GM18858 (cell line): ENCODE results near the gene SHISA2.
"Not testable (repeated sequence)": the region's sequence is repeated elsewhere in the genome, so short reads cannot be mapped to it uniquely, and the experiment has no call there.

Experiments used
- ATAC-seq: cut with Tn5 transposase; IDR thresholded peaks from one replicate; pipeline ENCODE4 v1.9.1; 2021; ENCODE audit not compliant: unreplicated experiment

Gene SHISA2

DNA sequence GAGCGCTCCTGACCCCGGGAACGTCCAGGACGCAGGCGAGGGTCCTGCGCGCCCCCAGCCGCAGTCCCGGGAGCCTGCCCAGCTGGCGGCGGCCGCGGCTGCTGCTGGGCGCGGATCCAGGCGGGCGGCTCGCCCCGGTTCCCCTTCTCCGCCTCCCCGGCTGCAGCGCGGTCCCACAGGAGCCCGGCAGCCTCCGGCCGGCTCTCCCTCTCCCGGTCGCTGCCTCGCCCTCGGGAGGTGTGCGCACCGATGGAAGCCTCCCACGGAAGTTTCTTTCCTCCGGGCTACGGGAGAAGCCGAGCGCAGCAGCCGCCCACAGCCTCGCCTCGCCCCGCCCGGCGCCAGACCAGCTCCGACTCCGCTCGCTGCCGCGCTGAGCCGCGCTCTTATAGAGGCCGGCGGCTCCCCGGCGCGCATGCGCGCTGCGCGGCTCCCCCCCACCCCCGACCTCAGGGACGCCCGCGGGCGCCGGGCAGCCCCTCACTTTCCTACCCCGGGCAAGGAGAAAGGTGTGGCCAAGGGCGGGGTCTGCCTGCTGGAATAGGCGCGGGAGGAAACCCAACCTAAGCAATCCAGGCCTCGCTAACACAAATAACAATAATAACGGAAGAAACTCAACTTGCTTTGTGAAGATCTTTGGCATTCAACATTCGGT is at the start of gene SHISA2:
TSS of gene SHISA2 (minus strand) at position 360 of the 655 bp plus-strand sequence. CDS start 1,041 bp downstream, outside the sequence.
- ATAC-seq = no peak

DNA sequence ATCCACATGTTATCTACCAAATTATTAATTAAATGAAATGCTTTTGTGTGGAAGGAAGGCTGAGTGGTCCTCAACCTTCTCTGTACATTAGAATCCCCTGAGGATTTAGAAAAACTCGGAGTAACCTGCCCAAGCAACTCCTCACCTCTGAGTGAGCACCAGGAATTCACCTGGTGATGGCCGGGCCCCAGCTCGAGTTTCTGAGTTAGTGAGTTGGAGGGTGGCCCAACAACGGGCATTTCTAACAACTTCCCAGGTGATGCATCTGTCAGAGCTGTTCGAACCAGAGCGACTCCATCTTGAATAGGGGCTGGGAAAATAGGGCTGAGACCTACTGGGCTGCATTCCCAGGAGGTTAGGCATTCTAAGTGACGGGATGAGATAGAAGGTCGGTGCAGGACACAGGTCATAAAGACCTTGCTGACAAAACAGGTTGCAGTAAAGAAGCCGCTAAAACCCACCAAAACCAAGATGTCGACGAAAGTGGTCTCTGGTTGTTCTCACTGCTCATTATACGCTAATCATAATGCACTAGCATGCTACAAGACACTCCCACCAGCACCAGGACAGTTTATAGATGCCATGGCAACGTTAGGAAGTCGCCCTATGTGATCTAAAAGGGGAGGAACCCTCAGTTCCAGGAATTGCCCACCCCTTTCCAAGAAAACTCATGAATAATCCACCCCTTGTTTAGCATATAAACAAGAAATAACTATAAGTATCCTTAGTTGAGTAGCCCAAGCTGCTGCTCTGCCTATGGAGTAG is 44.2 kb upstream of the SHISA2 start:
- ATAC-seq = no peak

DNA sequence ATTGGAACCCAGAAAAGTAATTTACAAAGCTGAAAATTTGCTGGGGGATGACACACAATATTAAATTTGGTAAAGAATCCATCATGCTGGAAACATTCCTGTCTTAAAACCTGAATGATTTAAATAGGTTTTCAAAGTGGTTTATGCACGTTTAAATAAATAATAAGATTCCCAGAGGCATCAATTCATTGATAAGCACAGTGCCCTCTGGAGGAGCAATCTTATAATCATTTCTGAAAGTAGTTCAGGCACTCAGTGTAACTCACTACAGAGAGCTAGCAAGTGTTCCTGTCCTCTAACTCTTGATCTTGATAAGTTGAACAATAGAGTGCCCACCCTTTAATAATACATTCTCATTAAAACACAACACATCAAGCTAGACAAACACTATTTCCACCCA is 43.5 kb upstream of the SHISA2 start:
- ATAC-seq = no peak

DNA sequence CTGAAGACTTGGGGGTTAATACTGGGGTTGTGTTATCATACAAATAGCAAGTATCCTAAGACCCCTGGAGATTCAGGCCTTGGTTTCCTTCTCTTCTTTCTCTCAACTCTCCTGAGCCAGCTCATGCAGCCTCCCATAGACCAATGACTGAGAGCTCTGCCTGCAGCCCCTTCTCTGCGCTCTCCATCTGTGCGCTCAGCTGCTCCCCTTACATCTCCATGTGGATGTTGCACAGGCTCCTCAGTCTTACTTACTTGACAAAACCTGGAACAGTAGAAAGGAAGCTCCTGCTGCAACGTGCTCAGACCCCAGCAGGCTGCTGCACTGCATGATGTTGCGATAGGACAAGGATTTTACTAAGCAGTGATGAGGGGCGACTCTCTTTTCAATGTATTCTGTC is 25.0 kb upstream of the SHISA2 start:
- not testable (repeated sequence) for ATAC-seq

DNA sequence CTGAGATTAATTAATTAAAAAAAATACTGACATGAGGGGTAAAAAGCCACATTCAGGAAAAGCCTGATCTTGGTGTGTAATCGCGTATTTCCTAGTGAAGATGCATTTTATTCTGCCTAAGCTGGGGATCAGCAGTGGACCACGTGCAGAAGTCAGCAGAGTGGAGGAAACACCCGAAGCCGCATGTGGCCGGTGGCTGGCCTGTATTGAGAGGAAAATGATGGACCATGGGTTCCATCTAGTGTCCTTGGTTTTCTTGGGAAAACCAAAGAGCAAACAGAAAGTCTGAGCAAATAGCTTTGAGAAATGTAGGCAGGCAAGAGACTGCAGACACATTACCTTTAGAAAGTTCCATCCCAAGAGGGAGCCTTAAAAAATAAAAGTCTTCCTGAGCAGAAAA is 23.7 kb upstream of the SHISA2 start:
- ATAC-seq = no peak

DNA sequence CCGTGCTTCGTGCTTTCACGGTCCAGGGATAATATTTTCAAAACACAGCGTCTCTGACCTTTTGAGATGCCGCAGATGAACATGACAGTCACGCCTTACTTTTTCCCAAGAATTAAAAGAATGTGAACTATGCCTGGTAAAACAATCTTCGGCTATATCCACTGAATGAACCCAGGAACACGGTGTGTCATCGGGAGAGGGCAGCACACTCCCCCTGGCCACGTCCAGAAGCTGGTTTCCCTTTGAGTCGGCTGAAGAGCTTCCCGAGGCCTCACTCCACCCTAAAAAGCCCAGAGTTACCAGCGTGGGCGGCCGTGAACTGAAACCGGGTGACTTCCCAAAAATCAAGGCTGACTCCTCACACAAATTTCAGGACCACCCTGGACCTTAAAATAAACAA is 22.9 kb upstream of the SHISA2 start:
- no peak for ATAC-seq

DNA sequence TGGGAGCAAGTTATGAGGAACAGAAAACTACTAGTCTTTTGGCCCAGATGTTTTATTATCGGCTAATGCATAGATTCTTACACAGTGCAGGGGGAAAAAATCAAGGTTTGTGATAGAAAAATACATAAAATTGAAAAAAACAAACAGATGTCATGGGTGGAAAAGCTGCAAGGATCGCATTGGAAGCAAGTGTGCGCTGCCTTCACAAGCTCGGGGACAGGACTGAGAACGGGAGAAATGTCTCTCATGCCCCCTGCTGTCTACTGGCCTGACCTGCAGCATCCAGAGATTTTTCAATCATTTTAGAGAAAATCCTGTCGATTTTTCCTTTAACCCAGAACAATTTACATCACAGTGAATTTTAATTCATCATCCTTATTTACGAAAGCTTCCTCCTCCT is 20.5 kb upstream of the SHISA2 start:
- not testable (repeated sequence) for ATAC-seq

DNA sequence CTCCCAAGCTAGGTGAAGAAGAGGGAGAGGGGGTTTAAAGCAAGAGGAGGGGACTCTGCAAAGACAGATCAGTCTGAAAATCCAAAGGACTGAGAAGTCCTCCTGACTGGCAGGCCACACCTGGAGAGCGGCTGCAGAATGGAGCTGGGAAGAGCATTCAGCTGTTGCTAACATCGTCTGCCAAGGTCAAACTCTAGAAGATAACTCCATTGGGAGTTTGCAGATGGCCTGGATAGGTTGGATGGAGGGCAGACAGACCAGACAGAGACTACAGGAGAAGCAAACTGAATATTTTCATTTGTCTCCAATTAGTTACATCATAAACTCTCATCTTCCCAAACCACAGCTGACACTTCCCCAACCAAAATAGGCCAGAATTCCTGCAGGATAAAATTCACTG is 19.9 kb upstream of the SHISA2 start:
- no peak for ATAC-seq

DNA sequence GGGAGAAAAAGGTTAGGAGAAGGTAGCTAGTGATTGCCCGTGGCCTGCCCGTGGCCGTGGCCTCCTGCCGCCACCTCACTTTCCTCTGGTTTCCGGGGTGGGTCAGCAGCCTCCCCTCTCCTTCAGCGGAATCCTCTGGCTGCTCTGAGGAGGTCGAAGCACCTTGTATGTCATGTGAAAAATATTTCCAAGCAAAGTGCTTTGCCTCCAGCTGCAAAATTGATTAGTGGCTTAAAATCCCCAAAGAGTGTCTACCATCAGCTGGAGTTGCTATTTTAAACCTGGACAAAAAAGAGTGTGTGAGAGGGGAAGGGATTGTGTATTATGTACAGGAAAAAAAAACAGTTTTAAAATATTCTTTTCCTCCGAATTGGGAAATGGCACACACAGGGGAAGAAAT is 17.8 kb upstream of the SHISA2 start:
- ATAC-seq = not testable (repeated sequence)

DNA sequence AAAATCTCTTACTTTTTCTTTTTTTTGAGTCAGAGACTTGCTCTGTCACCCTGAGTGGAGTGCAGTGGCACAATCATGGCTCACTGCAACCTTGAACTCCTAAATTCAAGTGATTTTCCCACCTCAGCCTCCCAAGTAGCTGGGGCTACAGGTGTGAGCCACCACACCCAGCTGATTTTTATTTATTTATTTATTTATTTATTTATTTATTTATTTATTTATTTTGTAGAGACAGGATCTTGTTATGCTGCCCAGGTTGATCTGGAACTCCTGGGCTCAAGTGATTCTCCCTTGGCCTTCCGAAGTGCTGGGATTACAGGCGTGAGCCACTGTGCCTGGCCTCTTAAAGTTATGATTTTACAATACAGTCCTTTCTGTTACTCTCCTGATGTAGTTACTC is 16.6 kb upstream of the SHISA2 start:
- not testable (repeated sequence) for ATAC-seq

DNA sequence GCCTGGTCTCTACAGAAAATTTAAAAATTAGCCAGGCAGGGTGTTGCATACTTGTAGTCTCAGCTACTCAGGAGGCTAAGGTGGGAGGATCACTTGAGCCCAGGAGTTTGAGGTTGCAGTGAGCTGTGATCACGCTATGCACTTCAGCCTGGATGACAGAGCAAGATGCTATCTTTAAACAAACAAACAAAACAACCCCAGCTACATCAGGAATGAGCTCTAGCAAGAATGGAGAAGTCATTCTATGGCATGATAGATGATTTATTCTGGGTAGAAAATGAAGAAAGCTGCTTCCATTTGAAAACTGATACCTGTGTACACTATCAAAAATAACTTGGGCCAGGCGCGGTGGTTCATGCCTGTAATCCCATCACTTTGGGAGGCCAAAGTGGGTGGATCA is 15.8 kb upstream of the SHISA2 start:
- ATAC-seq = no peak

DNA sequence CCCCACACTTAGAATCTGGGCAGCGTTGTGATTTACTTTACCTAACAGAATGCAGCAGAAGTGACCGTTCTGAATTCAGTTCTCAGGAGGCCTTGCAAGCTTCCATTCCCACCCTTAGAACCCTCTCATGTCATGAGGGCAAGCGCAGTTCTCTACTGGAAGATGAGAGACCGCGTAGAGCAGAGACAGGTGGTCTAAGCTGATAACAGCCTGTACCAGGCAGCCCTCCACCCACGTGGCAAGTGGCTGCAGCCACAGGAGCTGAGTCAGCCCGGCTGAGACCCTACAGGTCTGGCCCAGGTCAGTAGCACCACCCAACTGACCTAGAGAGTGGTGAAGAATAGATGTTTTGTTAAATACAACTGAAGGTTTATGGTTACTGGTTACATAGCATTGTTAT is 14.7 kb upstream of the SHISA2 start:
- ATAC-seq = not testable (repeated sequence)

DNA sequence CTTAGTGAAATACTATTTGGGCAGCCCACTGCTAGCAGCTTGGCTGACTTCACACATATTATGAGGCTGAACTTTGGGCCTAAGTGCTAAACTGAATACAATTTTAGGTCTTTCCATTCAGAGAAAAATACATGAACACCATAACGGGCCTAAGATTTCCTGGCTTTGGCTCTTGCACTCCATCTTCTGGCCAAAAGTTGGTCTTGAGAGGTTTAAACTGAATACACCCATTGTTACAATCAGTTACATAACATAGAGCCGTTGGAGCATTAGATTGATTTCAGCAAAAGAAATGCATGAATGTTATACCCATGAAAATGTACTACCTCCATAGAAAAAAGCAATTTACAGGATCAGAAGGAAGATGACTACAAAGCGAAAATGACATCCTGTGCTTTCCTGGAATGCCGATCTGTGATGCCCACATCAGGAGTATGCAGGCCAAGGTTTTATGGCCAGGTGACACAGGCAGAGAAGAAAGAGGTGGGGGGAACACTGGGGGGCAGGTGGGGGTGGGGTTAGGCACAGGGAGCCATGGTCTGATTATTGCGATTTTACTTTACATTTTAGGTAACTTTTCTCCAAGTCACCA is 11.1 kb upstream of the SHISA2 start:
- ATAC-seq = no peak

DNA sequence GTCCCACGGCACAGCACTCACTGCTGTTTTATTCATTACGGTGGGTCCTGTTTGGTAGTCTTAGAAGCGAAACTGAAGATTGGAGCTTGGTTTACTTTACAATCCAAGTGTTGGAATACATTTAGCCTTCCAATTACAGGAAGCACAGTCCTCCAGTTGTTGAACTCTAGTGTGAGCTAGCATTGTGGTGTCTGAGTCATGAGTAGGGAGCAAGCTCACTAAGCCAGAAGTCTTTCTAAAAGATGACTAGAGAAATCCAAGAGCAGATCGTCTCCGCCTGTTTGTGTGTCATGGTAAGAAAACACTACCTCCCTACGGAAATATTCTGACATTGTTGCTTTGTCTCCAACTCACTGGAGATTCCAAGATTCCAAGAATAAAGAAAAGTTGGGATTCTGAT is 10.1 kb upstream of the SHISA2 start:
- no peak for ATAC-seq

DNA sequence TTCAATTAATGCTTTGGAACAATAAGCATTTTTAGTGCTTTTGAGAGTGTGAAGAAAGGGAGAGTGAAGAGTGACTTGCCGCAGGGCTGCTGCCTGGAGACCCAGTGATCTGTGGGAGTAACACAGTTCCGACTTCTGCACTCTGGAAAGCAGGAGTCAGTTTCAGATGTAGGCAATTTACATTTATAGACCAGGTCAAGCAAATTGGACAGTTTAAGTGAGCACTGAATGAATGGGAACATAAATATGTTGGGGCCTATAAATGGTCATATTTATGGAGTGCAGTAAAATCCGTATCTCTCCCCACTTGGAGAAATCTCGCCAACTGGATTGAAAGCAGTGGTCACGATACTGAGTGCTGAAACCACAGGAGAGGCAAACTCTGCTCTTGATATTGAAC is 9.4 kb upstream of the SHISA2 start:
- no peak for ATAC-seq

DNA sequence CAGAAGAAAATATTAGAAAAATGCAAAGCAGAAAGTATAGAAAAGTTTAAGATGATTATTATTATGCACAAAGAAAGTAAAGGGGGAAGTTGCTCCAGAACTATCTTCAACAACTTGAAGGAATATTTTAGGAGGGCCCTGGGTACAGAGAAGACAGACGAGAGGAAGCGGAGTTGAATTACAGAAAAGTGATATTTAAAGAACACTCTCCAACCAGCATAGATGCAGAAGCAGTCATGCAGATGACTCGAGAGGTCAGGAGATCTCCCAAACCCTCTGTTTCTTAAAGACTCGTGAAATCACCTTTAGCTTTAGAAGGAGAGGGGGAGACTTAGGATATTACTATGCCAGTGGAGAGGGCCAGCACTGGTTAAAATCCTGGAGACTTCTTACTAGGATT is 8.5 kb upstream of the SHISA2 start:
- ATAC-seq = no peak

DNA sequence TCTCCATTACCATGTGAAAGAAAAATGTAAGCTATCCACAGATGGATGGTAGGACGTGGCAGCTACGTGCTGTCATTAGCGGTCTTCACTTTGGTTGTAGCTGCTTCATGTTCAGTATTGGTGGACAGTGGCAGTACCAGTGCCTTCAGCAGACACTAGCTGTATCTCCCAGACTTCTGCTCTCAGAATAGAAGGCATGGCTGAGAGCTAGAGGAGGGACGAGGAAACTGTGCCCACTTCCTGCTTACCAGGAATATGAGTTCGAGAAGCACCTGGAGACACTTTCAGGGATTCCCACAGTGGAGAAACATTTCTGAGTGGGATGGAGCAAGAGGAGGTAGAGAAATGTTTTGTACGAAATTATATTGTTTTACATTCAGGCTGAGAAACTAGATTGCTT is 6.9 kb upstream of the SHISA2 start:
- ATAC-seq = no peak

DNA sequence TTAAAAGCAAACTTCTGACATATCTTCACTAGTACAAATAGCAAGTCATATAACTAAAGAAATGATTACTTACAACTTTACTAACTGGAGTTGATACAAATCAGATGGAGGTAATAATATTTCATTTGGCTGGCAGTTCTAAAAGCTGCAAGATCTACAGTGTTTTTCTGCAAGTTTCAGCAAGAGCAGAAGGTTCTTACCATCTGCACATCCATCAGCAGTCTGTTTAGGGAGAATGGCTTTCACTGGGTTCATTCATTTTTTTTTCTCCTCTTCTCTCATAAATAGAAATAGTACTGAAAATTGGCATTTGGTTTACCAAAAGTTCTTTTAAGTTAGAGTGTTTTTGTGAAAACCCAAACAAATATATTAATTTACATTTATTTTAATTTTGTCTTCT is 3.1 kb upstream of the SHISA2 start:
- ATAC-seq = no peak

DNA sequence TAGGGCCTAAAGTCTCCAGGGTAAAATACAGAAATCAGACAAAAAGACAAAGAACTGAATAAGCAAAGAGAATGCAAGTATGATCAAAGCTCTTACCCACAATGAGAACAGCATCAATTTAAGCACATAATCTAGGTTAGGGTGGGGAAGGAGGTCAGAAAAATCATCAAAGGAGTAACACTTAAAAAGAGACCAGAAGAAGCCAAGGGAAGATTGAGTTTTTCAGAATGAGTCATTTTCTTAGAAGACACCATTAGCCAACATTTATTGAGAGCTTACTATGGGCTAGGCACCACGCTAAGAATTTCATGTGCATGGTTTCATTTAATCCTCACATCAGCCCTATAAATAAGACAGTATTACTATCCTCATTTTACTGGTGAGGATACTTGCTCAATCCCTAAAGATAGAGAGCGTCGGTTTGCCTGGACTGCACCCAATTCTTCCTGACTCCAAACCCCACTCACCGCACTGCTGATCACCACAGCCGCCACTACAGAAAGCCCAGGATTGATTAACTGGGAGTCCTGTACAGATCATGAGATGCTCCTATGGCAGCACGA is 1.7 kb upstream of the SHISA2 start:
- no peak for ATAC-seq

DNA sequence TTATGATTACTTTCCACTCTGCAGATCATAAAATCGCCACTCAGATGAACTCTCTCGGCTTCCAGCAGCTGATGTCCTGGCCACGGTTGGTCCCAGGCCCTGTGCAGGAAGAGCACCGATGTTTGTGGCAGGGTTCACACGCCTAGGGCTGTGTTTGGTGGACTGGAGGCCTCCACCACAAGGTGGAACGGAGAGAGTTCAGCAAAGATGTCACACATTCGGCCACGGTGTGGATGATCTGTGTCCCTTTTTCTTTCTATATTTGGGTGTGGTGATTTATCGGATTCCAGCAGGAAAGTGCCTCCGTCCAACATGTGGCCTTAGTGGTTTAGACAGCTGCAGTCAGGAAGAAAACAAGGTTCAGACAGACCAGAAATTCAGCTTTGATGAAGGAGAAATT is 521 bp upstream of the SHISA2 start:
- ATAC-seq = no peak

DNA sequence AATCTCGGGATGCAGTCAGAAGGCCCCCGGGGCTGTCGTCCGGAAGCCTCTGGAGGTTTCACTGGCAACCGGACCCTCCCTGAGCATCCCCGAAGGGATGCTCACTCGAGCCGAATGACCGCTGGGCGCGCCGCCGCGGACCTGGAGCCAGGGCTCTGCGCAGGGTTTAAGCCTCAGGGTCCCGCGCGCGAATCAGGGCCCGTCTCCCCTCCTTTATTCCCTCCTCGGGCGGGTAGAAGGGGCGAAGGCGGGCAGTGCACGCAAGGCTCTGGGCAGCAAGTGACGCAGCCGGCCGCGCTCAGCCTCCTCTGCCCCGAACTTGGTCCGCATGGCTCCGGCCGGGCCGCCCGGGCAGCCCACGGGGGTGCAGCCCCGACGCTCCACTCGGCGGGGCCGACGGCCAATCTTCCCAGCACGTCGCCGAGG is 572 bp downstream of the SHISA2 start:
- ATAC-seq = no peak
